K562 (cell line): ENCODE measurements around the gene PPP1R3A.

ENCODE experiments used
- RNF2 ChIP-seq: sonication (generic); IDR thresholded peaks from 2 replicates; pipeline ENCODE4 v1.6.1; 2016
- SPI1 ChIP-seq: IDR thresholded peaks from 2 replicates; pipeline ENCODE4 v1.6.1; 2011; ENCODE audit warnings: low read depth, low read length, control low read depth, borderline replicate concordance
- TF ChIP-seq, protein P1 (sequence below), 3 experiments: IDR thresholded peaks in 2 of 3; conservative IDR thresholded peaks in 1 of 3; 2 replicates each; pipeline ENCODE4 v1.5.1; 2011 to 2012; ENCODE audit warnings: low read length in 3 of 3, mild to moderate bottlenecking in 3 of 3, control low read depth in 2 of 3, improper control_type of control experiment in 1 of 3, inconsistent platforms in 1 of 3, low read depth in 1 of 3, mixed read lengths in 1 of 3, moderate library complexity in 1 of 3; ENCODE audit not compliant: insufficient read depth in 2 of 3

DNA sequence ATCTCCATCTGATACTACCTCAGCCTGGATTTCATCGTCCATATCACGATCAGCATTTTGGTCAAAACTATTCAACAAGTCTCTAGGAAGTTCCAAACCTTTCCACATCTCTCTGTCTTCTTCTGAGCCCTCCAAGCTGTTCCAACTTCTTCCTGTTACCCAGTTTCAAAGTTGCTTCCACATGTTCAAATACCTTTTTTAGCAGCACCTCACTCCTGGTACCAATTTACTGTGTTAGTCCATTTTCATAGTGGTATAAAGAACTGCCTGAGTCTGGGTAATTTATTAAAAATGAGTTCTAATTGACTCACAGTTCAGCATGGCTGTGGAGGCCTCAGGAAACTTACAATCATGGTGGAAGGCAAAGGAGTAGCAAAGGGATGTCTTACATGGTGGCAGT, 41.1 kb upstream of the PPP1R3A start:
- TF ChIP-seq SPI1: no peak
- TF ChIP-seq, protein P1, sequence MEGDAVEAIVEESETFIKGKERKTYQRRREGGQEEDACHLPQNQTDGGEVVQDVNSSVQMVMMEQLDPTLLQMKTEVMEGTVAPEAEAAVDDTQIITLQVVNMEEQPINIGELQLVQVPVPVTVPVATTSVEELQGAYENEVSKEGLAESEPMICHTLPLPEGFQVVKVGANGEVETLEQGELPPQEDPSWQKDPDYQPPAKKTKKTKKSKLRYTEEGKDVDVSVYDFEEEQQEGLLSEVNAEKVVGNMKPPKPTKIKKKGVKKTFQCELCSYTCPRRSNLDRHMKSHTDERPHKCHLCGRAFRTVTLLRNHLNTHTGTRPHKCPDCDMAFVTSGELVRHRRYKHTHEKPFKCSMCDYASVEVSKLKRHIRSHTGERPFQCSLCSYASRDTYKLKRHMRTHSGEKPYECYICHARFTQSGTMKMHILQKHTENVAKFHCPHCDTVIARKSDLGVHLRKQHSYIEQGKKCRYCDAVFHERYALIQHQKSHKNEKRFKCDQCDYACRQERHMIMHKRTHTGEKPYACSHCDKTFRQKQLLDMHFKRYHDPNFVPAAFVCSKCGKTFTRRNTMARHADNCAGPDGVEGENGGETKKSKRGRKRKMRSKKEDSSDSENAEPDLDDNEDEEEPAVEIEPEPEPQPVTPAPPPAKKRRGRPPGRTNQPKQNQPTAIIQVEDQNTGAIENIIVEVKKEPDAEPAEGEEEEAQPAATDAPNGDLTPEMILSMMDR (IDR thresholded peaks at IDR 0.05 in 2 of 3, conservative IDR thresholded peaks at IDR 0.05 in 1 of 3; ENCODE audit: insufficient read depth in 2 of 3, low read depth in 1 of 3, low read length in 3 of 3): no peak
- no peak for TF ChIP-seq RNF2
